GM21786 (cell line): Measurements from ENCODE around the gene IL17REL.

Experiments
- ATAC-seq: cut with Tn5 transposase; IDR thresholded peaks from one replicate; pipeline ENCODE4 v1.9.1; 2021; ENCODE audit not compliant: unreplicated experiment

IL17REL gene

GRCh38 chr22:50027639-50028537 lies 15.3 kb upstream of the IL17REL start:
- no peak for ATAC-seq

GRCh38 chr22:50025993-50026392 lies 13.4 kb upstream of the IL17REL start:
- ATAC-seq, result no peak

GRCh38 chr22:50022171-50022819 lies 9.7 kb upstream of the IL17REL start:
- no peak for ATAC-seq

GRCh38 chr22:50020606-50021005 lies 8.0 kb upstream of the IL17REL start:
- ATAC-seq, result no peak

- ATAC-seq, result no peak
These were observed 6.8 kb upstream of the IL17REL start for GRCh38 chr22:50019316-50019715.

DNA sequence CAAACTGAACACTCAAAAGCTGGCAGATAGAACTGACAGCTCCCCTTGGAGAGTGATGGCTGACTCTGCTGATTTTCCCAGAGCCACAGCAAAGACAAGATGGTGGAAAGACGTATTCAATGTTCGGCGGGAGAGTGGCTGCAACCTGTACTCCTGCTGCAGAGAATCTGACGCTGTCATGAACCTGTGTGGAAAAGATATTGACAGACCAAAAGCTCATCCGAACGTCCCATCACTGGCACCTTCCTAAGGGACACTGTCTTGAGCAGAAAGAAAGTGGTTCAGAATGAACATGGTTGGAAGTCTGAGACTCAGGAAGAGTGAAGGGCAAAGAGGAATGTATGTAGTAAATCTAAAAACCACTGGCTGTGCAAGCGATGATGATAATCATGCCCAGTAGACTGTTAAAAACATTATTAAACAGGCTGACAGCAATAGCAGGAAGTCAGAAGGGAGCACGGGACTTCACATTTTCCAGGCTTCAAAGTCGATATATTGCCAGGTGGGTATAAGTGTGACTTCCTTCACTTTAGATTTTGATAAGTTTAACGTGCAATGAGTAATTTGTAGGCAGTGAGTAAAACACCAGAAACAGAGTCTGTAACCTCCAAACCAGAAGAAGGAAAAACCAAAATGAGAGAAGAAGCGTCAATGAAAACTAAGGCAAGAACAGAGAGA lies 6.2 kb upstream of the IL17REL start:
- ATAC-seq, result no peak

DNA sequence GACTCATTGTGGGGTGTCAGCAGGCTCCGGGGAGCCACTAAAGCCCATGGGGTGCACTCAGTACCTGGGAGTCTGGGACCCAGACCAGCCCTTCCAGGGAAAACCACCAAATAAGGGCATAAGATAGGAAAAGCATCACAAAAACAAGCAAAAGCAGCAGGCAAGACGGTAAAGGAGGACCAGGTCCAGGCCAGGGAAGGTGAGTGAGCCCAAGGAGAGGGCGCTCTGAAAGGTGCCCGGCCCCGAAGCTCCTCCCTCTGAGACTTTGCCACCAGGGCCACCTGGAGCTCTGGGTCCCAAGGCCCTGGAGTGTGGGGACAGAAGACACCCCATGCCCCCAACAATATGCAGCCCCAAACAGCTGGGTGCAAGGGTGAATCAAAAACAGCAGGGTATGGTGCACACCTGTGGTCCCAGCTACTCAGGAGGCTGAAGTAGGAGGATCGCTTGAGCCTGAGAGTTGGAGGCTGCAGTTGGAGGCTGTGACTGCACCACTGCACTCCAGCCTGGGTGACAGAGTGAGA lies 5.2 kb upstream of the IL17REL start:
- ATAC-seq, result no peak

GRCh38 chr22:50016988-50017700 lies 4.6 kb upstream of the IL17REL start:
- peak; percentile 53 for ATAC-seq

DNA sequence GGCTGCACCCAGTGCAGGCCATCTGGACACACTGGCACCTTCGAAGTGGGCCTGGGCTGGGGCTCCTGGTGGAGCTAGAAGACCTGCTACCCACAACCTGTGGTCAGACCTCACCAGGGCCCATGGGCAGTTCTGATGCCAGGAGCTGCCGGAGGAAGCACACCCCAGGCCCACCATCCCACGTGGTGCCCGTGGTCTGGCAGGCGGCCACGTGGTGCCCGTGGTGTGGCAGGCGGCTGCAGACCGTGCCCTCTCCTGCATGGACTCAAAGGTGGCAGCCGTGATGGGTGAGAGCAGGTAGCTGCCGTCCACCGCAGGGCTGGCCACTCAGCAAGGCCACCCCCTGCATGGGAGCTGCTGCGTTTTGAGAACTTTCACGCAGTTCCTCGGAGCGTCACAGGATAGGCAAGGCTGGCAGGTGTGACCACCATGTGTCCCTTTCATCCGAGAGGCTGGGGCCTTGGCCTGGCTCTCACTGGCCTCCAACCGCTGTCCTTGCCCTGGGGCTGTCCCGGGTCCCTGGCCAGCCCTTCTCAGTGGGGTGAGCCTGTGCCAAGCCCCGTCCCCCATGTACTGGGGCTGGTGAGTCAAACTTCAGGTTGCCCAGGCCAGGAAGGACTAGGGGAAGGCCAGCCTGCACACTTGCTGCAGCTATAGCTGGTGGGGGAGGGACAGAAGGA lies 3.9 kb upstream of the IL17REL start:
- ATAC-seq, result peak; percentile 24

DNA sequence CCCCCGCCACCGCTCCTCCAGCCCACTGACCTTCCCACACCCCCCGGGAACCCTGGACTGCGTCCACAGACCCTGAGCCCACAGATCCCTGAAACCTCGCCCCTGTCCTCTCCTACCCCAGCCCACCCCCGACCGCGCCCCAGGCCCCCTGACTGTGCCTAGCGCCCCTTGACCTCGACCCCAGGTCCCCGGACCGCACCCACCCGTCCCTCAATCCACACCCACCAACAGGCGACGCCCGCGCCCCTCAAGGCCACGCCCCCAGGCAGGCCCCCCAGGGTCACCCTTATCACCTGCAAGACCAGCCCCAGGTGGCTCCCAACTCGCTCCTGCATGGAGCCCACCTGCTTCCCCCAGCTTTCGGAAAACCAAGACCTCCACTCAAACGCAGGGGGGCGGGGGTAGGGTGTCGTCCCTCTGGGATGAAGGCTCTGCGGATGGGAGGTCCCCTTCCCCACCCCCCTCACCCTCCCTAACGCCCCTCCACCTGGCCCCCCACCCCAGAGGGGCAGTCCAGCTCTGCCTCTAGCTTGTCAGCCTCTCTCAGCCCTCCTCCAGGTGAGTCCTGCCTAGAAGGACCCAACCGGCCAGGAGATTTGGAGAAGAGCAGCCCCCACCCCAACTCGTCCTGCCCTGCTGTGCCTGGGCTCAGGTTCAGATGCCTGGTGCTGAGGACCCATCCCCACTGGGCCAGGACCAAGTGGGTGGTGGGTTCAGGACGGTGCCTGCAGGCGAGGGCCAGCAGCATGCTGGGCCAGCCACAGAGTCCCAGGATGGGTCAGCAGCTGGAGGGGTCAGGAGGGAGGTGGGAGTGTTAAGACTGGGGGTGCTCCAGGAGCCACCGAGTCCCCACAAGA lies 3.1 kb upstream of the IL17REL start:
- ATAC-seq, result no peak

DNA sequence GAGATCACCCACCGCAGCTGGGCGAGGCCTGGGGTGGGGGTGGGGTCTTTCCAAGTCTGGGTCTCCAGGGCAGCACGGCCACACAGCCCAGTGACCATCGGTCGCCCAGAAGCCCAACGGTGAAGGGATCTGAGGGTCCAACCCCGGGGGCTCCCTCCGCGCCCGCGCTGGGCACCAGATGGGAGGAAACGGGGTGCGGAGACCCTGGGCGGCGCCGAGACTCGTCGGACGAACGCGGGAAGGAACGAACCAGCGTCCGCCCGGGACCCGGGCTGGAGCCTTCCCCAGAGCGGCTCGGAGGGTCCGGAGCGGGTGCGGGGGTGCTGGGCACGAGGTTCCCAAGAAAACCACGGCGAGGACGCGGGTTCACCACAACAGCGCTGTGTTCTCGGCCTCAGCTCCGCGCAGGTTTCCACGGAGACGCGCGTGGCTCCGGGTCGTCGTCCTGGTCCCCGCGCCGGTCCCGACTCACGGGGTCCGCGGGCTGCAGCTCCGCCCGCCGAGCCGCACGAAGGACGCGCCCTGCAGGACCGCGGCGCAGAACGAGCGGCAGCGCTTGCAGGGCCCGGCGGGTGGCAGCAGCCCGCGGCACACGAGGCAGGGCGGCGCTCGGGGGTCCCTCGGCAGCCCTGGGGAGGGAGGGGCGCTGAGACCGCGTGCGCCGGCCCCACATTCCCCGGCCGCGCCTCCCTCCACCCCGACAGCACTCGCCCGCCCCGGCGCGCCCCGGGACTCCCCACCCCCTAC lies 2.3 kb upstream of the IL17REL start:
- no peak for ATAC-seq

GRCh38 chr22:50014053-50014501 lies 1.5 kb upstream of the IL17REL start:
- ATAC-seq, result no peak

GRCh38 chr22:50011447-50012210 lies 936 bp downstream of the IL17REL start:
- no peak for ATAC-seq

- no peak for ATAC-seq
These were observed 1.7 kb downstream of the IL17REL start for GRCh38 chr22:50010676-50011446.

GRCh38 chr22:50009765-50010675 lies 2.5 kb downstream of the IL17REL start:
- no peak for ATAC-seq

- ATAC-seq, result no peak
These were observed 3.3 kb downstream of the IL17REL start for GRCh38 chr22:50009251-50009650.
